ENCODE data around the gene SHANK1.

GRCh38 chr19:50729894-50730293 lies 10.3 kb upstream of the SHANK1 start:
- TF ChIP-seq CTCF (conservative IDR thresholded peaks at IDR 0.05; ENCODE audit: low read depth, low read length) (no peak), RCOR1 (IDR thresholded peaks at IDR 0.05; ENCODE audit: insufficient replicate concordance, low read length) (no peak), RFX5 (IDR thresholded peaks at IDR 0.05; ENCODE audit: low read depth, low read length) (no peak), FOS (IDR thresholded peaks at IDR 0.05; ENCODE audit: low read depth, low read length) (no peak), CEBPB (IDR thresholded peaks at IDR 0.05; ENCODE audit: low read depth, low read length) (no peak), SMC3 (IDR thresholded peaks at IDR 0.05; ENCODE audit: low read depth, low read length) (no peak), MAZ (IDR thresholded peaks at IDR 0.05; ENCODE audit: borderline replicate concordance, low read depth, low read length) (no peak), ELK1 (IDR thresholded peaks at IDR 0.05; ENCODE audit: borderline replicate concordance, low read depth, low read length) (no peak), POLR2A (IDR thresholded peaks at IDR 0.05; ENCODE audit: low read depth, low read length) (no peak), RAD21 (IDR thresholded peaks at IDR 0.05; ENCODE audit: low read length) (no peak)
